Neuronal stem cell (in vitro differentiated cells): ENCODE results near the gene TBXA2R.

Experiments
- DNase-seq: peaks from one replicate; pipeline ENCODE4 v3.0.0-alpha.2; 2013; ENCODE audit warnings: low spot score
- H2AFZ ChIP-seq: one replicate; pipeline ENCODE4 v1.6.1; 2013; ENCODE audit warnings: mild to moderate bottlenecking, low read length, inconsistent platforms
- H2AK5ac ChIP-seq: 2 replicates; pipeline ENCODE4 v1.6.1; 2013; ENCODE audit warnings: low read depth, mild to moderate bottlenecking, inconsistent platforms, low read length, moderate library complexity, mixed read lengths
- H2BK120ac ChIP-seq: 2 replicates; pipeline ENCODE4 v1.6.1; 2013; ENCODE audit warnings: low read depth, mild to moderate bottlenecking, inconsistent platforms, low read length, moderate library complexity, mixed read lengths
- H2BK12ac ChIP-seq: one replicate; pipeline ENCODE4 v1.6.1; 2013; ENCODE audit warnings: low read length, inconsistent platforms
- H2BK15ac ChIP-seq: 2 replicates; pipeline ENCODE4 v1.6.1; 2013; ENCODE audit warnings: mild to moderate bottlenecking, low read length, inconsistent platforms, mixed read lengths
- H2BK5ac ChIP-seq: one replicate; pipeline ENCODE4 v1.6.1; 2013; ENCODE audit warnings: inconsistent platforms, mild to moderate bottlenecking, low read length, moderate library complexity
- H3K14ac ChIP-seq: one replicate; pipeline ENCODE4 v1.6.1; 2013; ENCODE audit warnings: low read length, inconsistent platforms
- H3K18ac ChIP-seq: 2 replicates; pipeline ENCODE4 v1.6.1; 2013; ENCODE audit warnings: low read length, inconsistent platforms
- H3K23ac ChIP-seq: 2 replicates; pipeline ENCODE4 v1.6.1; 2013; ENCODE audit warnings: low read depth, mild to moderate bottlenecking, mixed read lengths, low read length, inconsistent platforms; ENCODE audit not compliant: poor library complexity
- H3K27ac ChIP-seq: replicated peaks from 3 replicates; pipeline ENCODE4 v1.5.1; 2013; ENCODE audit warnings: low read length, inconsistent platforms
- H3K27me3 ChIP-seq, 3 experiments: 2 replicates each; pipeline ENCODE4 v1.6.1; 2013; ENCODE audit warnings: low read length in 3 of 3, mild to moderate bottlenecking in 2 of 3, inconsistent platforms in 1 of 3, low read depth in 1 of 3, mixed read lengths in 1 of 3, moderate library complexity in 1 of 3; ENCODE audit not compliant: control insufficient read depth in 3 of 3, insufficient read depth in 3 of 3
- H3K36me3 ChIP-seq, 2 donors: replicated peaks in 1 of 2; 2 replicates each; pipeline ENCODE4 v1.6.1; 2013; ENCODE audit warnings: low read length in 2 of 2; ENCODE audit not compliant: control insufficient read depth in 2 of 2, insufficient read depth in 2 of 2
- H3K4ac ChIP-seq: 2 replicates; pipeline ENCODE4 v1.6.1; 2013; ENCODE audit warnings: inconsistent platforms, mild to moderate bottlenecking, low read length, moderate library complexity
- H3K4me1 ChIP-seq, 2 donors: 1 replicate in 1 of 2; 2 replicates in 1 of 2; pipeline ENCODE4 v1.6.1; 2013; ENCODE audit warnings: low read length in 2 of 2, low read depth in 1 of 2; ENCODE audit not compliant: control insufficient read depth in 2 of 2, insufficient read depth in 1 of 2
- H3K4me2 ChIP-seq: one replicate; pipeline ENCODE4 v1.6.1; 2013; ENCODE audit warnings: mild to moderate bottlenecking, low read length, inconsistent platforms; ENCODE audit not compliant: insufficient read depth, poor library complexity, severe bottlenecking
- H3K4me3 ChIP-seq, 2 donors: 2 replicates each; pipeline ENCODE4 v1.5.1; 2013; ENCODE audit warnings: low read length in 2 of 2, mild to moderate bottlenecking in 2 of 2, inconsistent platforms in 1 of 2, moderate library complexity in 1 of 2
- H3K79me1 ChIP-seq: one replicate; pipeline ENCODE4 v1.6.1; 2013; ENCODE audit warnings: low read depth, mild to moderate bottlenecking, inconsistent platforms, low read length, moderate library complexity
- H3K9ac ChIP-seq: one replicate; pipeline ENCODE4 v1.6.1; 2013; ENCODE audit warnings: mild to moderate bottlenecking, low read depth, low read length, inconsistent platforms; ENCODE audit not compliant: poor library complexity
- H3K9me3 ChIP-seq, 2 donors: replicated peaks in 1 of 2; 2 replicates each; pipeline versions ENCODE3 to v1.6.1; 2013; ENCODE audit warnings: low read length in 2 of 2, mild to moderate bottlenecking in 2 of 2, inconsistent platforms in 1 of 2, low read depth in 1 of 2, mixed read lengths in 1 of 2, moderate library complexity in 1 of 2; ENCODE audit not compliant: control insufficient read depth in 2 of 2, insufficient read depth in 1 of 2
- H4K8ac ChIP-seq: one replicate; pipeline ENCODE4 v1.6.1; 2013; ENCODE audit warnings: low read depth, mild to moderate bottlenecking, inconsistent platforms, low read length, moderate library complexity
- H4K91ac ChIP-seq: one replicate; pipeline ENCODE4 v1.6.1; 2013; ENCODE audit warnings: low read length, low read depth, mild to moderate bottlenecking, inconsistent platforms; ENCODE audit not compliant: poor library complexity
- WGBS, 2 donors: extraction: QIAGEN DNeasy Blood & Tissue Kit; methylation state at CpG; one replicate each; pipeline ENCODE4 v1.1.7; 2013; ENCODE audit warnings: missing lambda C conversion rate in 2 of 2, mixed read lengths in 1 of 2; ENCODE audit not compliant: insufficient read length in 2 of 2, insufficient replicate concordance in 1 of 2; ENCODE audit errors: extremely low coverage in 2 of 2; 5-methylcytosine and 5-hydroxymethylcytosine counted together

The TBXA2R gene

DNA sequence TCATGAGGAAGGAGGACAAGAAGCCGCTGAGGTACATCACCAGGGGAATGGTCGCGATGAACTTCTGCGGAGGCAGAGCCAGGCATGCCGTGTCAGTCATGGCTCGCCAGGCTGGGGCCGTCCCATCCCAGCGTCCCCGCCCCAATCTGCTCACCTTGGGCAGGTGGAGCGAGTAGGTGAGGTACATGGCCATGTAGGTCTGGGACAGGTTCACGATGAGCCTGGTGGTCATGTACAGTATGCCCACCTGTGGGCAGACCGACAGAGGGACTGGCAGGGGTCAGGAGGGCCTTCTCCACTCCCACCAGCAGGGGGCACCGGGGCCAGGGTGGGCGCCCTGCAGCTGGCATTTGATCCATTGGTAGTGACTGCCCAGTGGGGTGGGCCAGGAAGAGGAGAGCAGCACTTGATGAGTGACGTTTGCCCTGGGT is 59.4 kb downstream of the TBXA2R start:
- H2BK15ac ChIP-seq, result peak overlapping the region; percentile 37
- no peak overlapping the region for H2AK5ac ChIP-seq
- H3K27me3 ChIP-seq, result no peaks in the 10 kb centered on the region
- no peak overlapping the region for H3K4me3 ChIP-seq
- H3K79me1 ChIP-seq, result peaks cover 16% of the 10 kb centered on the region
- H3K23ac ChIP-seq, result peak overlapping the region; percentile 55
- H3K4me1 ChIP-seq, result peaks cover 0 to 3% of the 10 kb centered on the region in 2 donors
- H3K27ac ChIP-seq, result no peak overlapping the region
- peaks cover 18 to 27% of the 10 kb centered on the region in 2 donors for H3K36me3 ChIP-seq
- no peak overlapping the region for H2AFZ ChIP-seq
- no peak overlapping the region for H3K4ac ChIP-seq
- no peak overlapping the region for H2BK5ac ChIP-seq
- H3K9me3 ChIP-seq, result no peaks in the 10 kb centered on the region
- H4K8ac ChIP-seq, result peak overlapping the region; percentile 17
- no peak for DNase-seq
- no peak overlapping the region for H3K4me2 ChIP-seq
- H3K9ac ChIP-seq, result peak overlapping the region; percentile 70
- H3K18ac ChIP-seq, result peak overlapping the region; percentile 28
- no CpG with 5 or more reads among the region's 15 CpGs for WGBS, 2 donors
- H2BK12ac ChIP-seq, result no peak overlapping the region
- H3K14ac ChIP-seq, result no peak overlapping the region
- H2BK120ac ChIP-seq, result no peak overlapping the region
- no peak overlapping the region for H4K91ac ChIP-seq

DNA sequence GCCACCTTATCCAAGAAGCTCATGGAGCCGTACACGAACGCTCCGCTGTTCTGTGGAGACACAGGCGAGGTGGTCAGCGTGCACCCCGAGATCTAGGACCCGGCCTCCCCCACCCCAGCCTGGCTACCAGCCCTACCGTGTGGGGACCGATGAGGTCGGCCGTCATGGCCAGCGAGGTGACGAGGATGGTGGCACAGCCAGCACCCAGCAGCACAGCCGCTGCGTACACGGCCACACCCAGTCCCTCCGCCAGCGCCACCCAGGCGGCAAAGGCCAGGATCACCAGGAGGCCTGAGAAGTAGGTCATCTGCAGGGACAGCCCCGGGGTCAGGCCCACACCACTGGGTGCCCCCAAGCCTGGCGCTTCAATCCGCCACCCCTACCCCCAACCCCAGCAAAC is 60.6 kb downstream of the TBXA2R start:
- no peak overlapping the region for H3K14ac ChIP-seq
- H3K9me3 ChIP-seq, result no peaks in the 10 kb centered on the region

DNA sequence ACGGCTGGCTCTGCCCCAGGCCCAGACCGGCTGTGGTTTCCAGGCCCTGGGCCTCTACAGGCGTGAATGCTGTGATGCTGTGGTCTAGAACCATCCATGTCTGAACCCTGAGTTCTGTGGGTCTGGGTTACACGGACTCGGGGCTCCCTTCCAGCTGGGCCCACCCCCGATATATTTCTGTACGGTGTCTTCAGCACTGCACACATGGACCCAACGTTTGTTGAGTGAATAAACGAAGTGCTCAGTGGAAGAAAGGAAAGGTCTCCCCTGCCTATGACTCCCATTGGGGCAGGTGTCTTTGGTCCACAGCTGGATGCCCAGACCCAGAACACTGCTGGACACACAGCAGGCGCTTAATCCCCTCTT is 61.0 kb downstream of the TBXA2R start:
- Histone ChIP-seq H3K18ac (no peak overlapping the region), H3K4me2 (no peak overlapping the region), H2BK12ac (peak overlapping the region; percentile 75), H3K4me3 (no peak overlapping the region), H3K36me3 (peaks cover 18 to 23% of the 10 kb centered on the region in 2 donors), H3K27me3 (no peaks in the 10 kb centered on the region), H3K9me3 (no peaks in the 10 kb centered on the region), H2AK5ac (peak overlapping the region; percentile 10), H3K79me1 (peaks cover 10% of the 10 kb centered on the region), H2BK5ac (peak overlapping the region; percentile 44), H2AFZ (no peak overlapping the region), H4K91ac (no peak overlapping the region), H3K9ac (no peak overlapping the region), H3K23ac (peak overlapping the region; percentile 89), H2BK15ac (no peak overlapping the region), H3K14ac (peak overlapping the region; percentile 3), H3K27ac (no peak overlapping the region), H3K4me1 (peaks cover 0 to 3% of the 10 kb centered on the region in 2 donors), H4K8ac (no peak overlapping the region), H2BK120ac (no peak overlapping the region), H3K4ac (no peak overlapping the region)
- no CpG with 5 or more reads among the region's 10 CpGs for WGBS, 2 donors
- DNase-seq, result no peak

More for the DNA sequence above, 60.6 kb downstream of the TBXA2R start:
- WGBS, 2 donors, result no CpG with 5 or more reads among the region's 23 CpGs
- Histone ChIP-seq H3K23ac (peak overlapping the region; percentile 55), H3K79me1 (peaks cover 13% of the 10 kb centered on the region), H3K4me2 (no peak overlapping the region), H2AFZ (no peak overlapping the region), H3K27me3 (no peaks in the 10 kb centered on the region), H2BK15ac (no peak overlapping the region), H3K18ac (no peak overlapping the region), H3K4ac (no peak overlapping the region), H3K4me1 (peaks cover 0 to 3% of the 10 kb centered on the region in 2 donors), H3K9ac (peak overlapping the region; percentile 77), H3K4me3 (no peak overlapping the region), H4K8ac (no peak overlapping the region), H4K91ac (no peak overlapping the region), H2BK120ac (no peak overlapping the region), H2BK12ac (no peak overlapping the region), H3K36me3 (peaks cover 18 to 26% of the 10 kb centered on the region in 2 donors), H3K27ac (no peak overlapping the region), H2AK5ac (peak overlapping the region; percentile 81), H2BK5ac (peak overlapping the region; percentile 44)
- DNase-seq, result no peak

DNA sequence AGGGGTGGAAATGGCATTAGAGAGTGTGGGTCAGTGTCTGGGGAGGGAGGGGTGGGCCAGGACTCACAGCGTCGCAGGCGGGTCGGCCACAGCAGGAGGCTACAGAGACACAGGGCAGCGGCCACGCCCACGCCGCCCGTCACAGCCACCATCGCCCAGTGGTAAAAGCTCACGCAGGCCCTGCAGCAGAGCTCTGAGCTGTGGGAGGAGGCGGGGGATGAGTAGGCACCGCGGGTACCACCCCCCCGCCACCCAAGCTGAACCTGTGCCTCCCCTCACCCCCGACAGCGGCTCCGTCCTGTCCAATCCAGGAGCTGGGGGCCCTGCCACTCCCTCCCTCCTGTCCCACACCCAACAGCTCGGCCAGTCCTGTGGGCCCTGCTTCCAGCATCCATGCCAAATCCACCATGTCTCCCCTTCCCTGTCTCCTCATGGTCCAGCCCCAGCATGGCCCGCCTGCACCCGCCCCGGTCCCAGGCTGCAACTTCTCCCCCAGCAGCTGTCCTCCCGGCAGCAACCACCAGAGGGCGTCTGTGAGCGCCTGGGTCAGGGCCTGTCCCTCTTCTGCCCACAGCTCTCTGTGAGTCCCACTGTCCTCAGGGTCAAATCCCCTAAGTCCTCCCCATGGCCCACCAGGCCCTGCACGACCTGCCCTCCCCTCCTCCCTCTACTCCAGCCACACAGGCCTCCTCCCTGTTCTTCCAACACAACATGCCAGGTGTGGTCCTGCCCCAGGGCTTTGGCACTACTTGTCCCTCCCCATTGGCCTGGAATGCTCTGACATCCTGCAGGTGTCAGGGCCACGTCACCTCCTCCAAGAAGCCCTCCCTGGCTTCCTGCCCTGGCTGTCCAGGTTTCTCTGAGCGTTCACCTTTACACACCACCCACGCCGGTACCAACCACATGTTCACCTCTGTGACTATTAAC is 61.7 kb downstream of the TBXA2R start:
- no peaks in the 10 kb centered on the region for H3K9me3 ChIP-seq
- no peak overlapping the region for H4K91ac ChIP-seq
- H2AK5ac ChIP-seq, result peak overlapping the region; percentile 70
- H2BK12ac ChIP-seq, result peak overlapping the region; percentile 75
- H3K27me3 ChIP-seq, result no peaks in the 10 kb centered on the region
- H3K27ac ChIP-seq, result no peak overlapping the region
- no CpG with 5 or more reads among the region's 30 CpGs for WGBS, 2 donors
- peak overlapping the region; percentile 70 for H3K18ac ChIP-seq
- H2BK120ac ChIP-seq, result no peak overlapping the region
- no peak overlapping the region for H4K8ac ChIP-seq
- DNase-seq, result peak; percentile 55
- peaks cover 0 to 3% of the 10 kb centered on the region in 2 donors for H3K4me1 ChIP-seq
- H3K79me1 ChIP-seq, result peaks cover 10% of the 10 kb centered on the region
- H3K14ac ChIP-seq, result no peak overlapping the region
- no peak overlapping the region for H3K4me2 ChIP-seq
- H3K4ac ChIP-seq, result no peak overlapping the region
- peaks cover 18 to 25% of the 10 kb centered on the region in 2 donors for H3K36me3 ChIP-seq
- no peak overlapping the region for H2AFZ ChIP-seq
- H2BK15ac ChIP-seq, result no peak overlapping the region
- peak overlapping the region in 1 of 2 donors; percentile 10 for H3K4me3 ChIP-seq
- peak overlapping the region; percentile 80 for H3K9ac ChIP-seq
- H3K23ac ChIP-seq, result peak overlapping the region; percentile 89
- no peak overlapping the region for H2BK5ac ChIP-seq
